WI38 (cell line): Measurements from ENCODE around the gene SPNS2.
"Not testable (repeated sequence)": the region's sequence is repeated elsewhere in the genome, so short reads cannot be mapped to it uniquely, and the experiment has no call there.

Experiments used
- H3K4me3 ChIP-seq: 2 replicates; pipeline ENCODE4 v1.5.1; 2011; ENCODE audit warnings: low read depth, mild to moderate bottlenecking, control low read depth, low read length
- TF ChIP-seq, protein P1 (sequence below): IDR thresholded peaks from 2 replicates; pipeline ENCODE4 v1.5.1; 2012; ENCODE audit warnings: low read depth, mild to moderate bottlenecking, control low read depth, low read length

The SPNS2 gene

DNA sequence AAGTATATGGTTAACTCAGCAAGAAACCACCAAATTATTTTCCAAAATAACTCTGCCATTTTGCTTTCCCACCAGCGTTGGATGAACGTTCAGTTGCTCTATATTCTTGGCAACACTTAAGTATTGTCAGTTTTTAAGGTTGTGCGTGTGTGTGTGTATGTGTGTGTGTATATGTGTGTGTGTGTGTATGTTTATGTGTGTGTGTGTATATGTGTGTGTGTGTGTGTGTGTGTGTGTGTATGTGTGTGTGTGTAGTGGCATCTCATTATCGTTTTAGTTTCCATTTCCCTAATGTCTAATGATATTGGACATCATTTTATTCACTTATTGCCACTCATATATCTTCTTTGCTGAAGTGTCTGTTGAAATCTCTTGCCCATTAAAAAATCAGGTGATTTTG is 74.4 kb downstream of the SPNS2 start:
- no peak overlapping the region for H3K4me3 ChIP-seq
- TF ChIP-seq, protein P1, sequence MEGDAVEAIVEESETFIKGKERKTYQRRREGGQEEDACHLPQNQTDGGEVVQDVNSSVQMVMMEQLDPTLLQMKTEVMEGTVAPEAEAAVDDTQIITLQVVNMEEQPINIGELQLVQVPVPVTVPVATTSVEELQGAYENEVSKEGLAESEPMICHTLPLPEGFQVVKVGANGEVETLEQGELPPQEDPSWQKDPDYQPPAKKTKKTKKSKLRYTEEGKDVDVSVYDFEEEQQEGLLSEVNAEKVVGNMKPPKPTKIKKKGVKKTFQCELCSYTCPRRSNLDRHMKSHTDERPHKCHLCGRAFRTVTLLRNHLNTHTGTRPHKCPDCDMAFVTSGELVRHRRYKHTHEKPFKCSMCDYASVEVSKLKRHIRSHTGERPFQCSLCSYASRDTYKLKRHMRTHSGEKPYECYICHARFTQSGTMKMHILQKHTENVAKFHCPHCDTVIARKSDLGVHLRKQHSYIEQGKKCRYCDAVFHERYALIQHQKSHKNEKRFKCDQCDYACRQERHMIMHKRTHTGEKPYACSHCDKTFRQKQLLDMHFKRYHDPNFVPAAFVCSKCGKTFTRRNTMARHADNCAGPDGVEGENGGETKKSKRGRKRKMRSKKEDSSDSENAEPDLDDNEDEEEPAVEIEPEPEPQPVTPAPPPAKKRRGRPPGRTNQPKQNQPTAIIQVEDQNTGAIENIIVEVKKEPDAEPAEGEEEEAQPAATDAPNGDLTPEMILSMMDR = no peak

DNA sequence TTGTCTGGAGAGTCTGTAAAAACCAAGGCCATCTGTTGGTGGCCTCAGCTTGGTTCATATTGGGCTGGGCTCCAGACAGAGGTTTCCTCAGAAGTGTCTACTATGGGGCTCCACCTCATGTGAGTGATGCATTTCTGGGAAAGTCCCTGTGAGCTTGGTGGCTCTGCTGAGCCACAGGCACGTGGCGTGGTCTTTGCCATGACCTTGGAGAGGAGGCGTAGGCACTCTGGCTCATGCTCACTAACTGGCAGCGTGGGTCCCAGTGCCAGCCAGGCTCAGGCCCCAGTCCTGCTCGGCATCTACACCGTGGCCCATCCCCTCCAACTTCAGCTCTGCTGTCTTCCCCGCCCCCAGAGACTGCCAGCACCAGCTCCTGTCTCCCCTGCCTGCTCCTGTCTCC is 75.0 kb downstream of the SPNS2 start:
- H3K4me3 ChIP-seq = no peak overlapping the region
- TF ChIP-seq, protein P1 = no peak

DNA sequence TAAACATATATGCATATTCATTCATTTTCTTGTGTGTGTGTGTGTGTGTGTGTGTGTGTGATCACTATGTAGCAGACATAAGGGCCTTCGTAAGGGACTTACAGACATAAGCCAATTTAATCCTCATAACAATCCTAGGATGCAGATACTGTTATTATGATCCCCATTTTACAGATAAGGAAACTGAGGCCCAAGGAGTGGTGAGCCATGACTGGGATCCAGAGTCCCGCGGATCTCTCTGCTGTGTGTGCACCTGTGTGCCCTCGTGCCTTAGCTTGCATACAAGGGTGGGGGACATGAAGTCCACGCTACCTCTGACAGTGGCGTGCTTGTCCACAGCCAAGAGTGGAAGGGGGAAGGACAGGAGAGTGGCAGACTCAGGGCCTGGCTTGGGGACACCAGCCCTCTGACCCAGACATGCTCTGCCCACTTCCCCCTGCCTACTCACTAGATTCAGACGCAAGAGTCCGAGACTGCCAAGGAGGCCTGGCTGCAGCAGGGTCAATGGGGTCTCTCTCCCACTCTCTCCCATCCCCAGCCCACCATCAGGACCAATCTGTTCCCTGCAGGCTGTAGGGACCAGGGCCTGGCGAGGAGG is 75.9 kb downstream of the SPNS2 start:
- TF ChIP-seq, protein P1 = no peak
- no peak overlapping the region for H3K4me3 ChIP-seq

DNA sequence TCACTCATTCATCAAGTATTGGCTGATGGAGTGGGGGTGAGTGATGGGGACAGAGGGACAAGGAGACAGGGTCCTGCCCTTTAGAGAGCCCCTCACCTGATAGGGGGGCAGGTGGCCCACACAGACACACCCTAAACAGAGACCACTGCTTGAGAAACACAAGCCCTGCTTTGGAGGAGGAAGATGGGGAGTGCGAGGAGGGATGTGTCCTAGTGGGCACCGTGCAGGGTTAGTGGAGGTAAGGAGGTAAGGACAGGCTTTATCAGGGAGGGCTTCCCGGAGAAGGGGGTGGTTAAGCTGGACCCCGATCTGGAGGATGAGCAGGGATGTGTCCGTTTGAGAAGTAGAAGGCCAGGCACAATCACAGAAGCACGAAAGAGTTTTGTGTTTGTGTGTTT is 77.5 kb downstream of the SPNS2 start:
- TF ChIP-seq, protein P1 = no peak
- H3K4me3 ChIP-seq = no peak overlapping the region

DNA sequence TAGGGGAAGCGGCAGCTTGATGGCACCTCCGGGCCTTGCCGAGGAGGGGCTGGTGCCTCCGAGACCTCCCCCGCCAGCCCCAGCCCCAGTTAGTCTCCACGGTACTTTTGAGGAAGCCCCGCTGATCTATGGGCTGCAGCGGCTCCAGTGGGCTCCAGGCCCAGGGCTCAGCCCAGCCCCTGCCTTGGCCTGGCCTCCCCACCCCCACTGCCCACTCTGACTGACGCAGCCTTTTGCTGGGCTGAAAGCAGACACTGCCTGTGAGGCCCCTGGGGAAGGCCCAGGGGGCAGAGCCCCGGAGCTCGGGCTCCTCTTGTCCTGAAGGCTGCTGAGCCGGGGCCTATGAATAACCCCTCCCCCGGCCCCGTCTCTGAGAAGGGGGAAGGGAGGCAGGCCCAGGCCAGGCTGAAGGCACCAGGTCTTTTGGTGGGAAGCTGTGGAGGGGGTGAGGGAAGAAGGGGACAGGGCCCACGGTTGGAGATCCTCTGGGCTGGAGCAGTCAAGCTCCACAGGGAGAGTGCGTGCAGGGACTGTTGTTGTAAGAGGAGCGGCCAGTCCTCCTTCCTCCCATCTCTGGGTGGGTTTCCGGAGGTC is 78.1 kb downstream of the SPNS2 start:
- TF ChIP-seq, protein P1 = no peak
- H3K4me3 ChIP-seq = no peak overlapping the region

DNA sequence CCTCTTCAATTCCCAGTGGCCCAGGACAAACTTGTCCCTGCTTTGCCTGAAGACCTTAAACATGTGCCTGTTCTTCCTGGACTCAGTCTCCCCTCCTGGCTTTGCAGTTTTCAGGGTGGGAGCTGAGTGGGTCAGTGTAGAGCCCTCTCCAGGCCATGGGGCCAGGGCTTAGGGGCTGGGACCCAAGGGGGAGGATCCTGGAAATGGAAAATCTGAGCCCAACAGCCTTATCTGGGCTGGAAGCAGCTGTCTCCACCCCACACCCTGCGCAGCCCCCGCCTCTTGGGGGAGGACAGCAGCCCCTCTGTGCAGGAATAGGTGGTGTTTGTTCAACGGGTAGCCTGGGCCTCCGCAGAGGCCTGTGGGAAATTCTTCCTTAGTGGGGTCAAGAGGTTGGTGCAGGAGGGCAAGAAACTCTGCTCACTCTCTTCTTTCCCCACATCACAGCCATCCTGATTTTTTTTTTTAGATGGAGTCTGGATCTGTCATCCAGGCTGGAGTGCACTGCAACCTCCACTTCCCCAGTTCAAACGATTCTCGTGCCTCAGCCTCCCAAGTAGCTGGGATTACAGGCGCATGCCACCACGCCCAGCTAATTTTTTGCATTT is 78.8 kb downstream of the SPNS2 start:
- TF ChIP-seq, protein P1 = no peak
- H3K4me3 ChIP-seq = no peak overlapping the region

DNA sequence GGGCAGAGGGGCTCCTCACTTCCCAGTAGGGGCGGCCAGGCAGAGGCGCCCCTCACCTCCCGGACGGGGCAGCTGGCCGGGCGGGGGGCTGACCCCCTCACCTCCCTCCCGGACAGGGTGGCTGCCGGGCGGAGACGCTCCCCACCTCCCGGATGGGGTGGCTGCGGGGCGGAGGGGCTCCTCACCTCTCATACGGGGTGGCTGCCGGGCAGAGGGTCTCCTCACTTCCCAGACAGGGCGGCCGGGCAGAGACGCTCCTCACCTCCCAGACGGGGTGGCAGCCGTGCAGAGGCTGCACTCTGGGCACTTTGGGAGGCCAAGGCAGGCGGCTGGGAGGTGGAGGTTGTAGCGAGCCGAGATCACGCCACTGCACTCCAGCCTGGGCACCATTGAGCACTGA is 79.7 kb downstream of the SPNS2 start:
- not testable (repeated sequence) for H3K4me3 ChIP-seq
